NCI-H748 treated with DMSO at 0.1 percent for 48 hours (cell line): ENCODE data around the gene OR2V2.
"Not testable (repeated sequence)": the region's sequence is repeated elsewhere in the genome, so short reads cannot be mapped to it uniquely, and the experiment has no call there.

ENCODE experiments used
- DNase-seq: peaks from one replicate; lab custom pipeline; 2025; lab: John Stamatoyannopoulos, UW

OR2V2 gene

DNA sequence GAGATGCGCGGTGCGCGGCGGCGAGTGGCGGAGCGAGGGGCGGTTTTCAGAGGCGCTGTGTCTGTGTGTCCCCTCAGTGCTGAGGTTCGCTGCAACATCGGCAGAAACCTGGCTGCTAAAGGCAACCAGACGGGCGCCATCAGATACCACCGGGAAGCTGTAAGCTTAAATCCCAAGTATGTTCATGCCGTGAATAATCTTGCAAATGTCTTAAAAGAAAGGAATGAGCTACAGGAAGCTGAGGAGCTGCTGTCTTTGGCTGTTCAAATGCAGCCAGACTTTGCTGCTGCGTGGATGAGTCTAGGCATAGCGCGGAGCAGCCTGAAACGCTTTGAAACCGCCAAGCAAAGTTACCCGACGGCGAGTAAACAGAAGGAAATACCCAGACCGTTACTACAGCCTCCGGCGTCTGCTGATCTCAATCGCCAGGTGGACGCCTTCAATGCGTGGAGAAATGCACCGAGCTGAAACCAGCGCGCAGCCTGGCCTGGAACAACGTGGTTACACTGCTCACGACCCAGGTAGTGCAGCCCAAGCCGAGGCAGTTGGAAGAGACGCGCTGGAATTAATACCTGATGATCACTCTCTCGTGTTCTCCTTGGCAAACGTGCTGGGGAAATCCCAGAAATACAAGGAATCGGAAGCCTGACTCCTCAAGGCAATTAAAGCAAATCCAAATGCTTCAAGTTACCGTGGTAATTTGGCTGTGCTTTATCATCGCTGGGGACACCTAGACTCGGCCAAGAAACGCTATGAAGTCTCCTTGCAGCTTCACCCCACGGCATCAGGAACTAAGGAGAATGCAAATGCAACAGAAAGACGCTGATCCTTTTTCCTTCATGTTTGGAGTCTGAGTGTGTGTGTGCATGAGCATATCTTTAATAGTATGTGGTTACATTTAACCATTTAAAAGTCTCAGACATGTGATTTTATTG lies 32.3 kb upstream of the OR2V2 start:
- DNase-seq, result no peak

DNA sequence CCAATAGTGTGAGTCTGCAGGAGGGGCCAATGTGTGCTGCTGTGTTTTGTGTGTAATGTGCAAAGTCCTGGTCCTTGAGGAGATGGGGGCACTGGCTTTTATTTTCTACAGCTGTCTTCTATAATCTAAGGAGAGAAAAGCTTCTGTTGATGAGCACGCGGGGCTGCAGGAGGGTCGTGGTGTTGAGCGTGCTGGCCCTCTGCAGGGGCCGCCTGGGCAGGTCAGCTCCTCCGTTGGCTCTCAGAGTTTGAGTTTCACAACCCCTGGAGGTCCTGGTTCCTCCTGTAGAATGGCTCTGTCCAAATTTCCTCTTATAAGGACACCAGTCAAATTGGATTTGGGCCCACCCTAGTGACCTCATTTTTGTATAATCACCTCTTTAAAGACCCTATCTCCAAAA lies 29.0 kb upstream of the OR2V2 start:
- DNase-seq, result no peak

DNA sequence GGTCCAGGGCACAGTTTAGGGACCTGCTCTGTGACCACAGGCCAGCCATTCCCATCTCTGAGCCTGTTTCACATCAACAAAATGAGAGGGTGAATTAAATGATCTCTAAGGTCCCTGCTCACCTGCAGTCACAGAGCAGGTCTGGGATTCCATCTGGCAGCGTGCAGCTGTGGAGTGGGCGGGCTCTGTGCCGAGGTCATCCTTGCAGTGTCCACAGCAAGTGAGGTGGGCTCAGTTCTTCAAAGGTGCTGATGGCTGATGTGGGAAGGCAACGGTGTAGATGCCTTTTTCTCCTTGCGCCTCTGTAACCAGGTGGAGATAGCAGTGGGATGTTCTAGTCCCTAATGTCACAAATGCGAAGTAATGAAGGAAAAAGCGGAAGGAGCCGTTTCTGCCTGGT lies 28.3 kb upstream of the OR2V2 start:
- DNase-seq, result no peak

DNA sequence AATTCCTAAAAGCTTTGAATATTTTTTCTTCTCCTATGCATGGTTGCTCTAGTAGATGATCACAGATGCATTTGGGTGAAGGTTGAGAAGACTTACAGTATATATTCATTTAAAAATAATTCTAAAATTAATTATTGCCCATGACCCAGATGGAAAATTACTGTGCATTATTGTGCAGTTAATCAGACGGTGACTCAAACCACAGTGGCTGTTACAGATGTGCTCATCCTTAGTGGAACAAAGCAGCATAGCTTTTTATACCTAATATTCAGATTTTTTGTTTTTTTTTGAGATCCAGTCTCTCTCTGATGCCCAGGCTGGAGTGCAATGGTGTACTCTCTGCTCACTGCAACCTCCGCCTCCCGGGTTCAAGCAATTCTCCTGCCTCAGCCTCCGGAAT lies 27.1 kb upstream of the OR2V2 start:
- no peak for DNase-seq

DNA sequence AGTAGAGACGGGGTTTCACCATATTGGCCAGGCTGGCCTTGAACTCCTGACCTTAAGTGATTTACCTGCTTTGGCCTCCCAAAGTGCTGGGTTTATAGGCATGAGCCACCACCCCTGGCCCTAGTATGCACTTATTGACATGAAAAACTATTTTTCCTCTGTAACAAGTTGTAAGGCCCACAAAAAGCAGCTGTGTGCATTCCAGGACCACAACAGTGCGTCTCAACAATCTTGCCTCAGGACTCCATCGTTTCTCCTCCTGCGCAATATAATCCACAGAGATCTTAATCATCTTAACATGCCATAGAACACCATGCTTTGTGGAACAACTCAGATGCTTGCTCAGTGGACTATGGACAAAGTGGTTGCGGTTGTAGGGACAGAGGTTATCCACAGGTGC lies 26.6 kb upstream of the OR2V2 start:
- no peak for DNase-seq

DNA sequence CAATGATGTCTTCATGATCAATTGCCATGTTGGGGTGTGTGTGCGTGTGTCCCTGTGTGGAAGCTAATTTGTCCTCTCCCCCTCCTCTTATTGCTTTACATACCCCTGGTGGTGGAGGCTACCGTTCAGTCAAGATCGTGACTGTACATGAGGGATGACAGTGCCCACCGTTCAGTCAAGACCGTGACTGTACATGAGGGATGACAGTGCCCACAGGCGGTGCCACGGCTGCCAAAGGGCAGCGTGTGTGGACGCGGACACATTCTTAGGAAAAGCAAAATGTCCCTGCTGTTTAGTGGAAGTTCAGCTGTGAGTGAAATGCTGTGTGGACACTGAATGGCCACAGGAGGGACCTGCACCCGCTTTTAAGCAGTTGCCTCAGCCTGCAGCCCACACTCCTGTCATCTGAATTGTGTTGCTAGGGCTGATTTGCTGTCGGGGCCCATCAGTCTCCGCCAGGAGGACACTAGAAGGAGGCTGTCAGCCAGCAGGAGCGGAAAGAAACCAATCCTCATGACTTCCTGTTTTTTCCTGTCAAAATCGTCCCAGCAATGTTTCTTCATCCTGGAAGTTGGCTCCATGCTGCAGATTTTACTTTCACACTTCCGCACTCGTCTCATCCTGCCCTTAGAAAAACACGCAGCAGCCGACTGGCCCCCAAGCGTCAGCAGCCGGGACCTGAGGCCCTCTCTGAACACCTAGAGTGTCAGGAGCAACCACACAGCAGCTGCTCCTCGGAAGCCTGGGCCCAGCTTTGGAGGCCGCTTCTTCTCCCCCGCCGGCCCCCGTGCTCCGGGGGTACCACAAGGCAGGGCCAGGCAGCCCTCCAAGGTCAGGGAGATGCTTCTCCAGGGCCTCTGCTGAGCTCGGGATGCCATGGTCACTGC lies 25.5 kb upstream of the OR2V2 start:
- no peak for DNase-seq

DNA sequence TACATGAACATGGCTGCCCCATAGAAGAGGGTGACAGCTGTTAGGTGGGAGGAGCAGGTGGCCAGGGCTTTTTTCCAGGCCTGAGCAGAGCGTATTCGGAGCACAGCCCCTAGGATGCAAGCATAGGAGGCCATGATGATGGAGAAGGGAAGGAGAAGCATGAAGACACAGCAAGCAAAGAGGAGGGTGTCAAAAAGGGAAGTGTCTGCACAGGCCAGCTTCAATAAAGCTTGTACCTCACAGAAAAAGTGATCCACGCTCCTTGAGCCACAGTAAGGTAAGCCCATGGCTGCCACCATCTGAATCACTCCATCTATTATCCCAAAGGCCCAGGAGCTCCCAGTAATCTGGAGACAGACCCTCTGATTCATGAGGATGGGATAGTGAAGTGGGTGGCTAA lies 22.9 kb upstream of the OR2V2 start:
- no peak for DNase-seq

DNA sequence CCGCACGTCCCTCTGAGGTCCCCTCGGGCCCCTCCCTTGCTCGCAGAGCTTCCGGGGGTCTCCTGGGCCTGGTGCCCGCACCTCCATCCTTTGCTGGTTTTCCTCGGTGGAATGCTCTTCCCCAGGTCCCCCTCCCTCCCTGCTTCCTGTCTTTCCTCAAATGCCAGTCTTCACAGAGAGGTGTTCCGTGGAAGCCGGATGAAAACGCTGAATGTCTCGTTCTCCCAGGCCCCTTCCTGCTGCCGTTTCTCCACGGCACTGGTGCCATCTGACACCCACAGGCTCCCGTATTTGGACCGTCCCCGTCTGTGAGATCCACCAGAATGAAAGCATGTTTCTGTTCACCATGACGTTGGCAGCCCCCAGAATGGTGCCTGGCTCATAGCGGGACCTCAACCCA lies 20.5 kb upstream of the OR2V2 start:
- DNase-seq, result no peak

DNA sequence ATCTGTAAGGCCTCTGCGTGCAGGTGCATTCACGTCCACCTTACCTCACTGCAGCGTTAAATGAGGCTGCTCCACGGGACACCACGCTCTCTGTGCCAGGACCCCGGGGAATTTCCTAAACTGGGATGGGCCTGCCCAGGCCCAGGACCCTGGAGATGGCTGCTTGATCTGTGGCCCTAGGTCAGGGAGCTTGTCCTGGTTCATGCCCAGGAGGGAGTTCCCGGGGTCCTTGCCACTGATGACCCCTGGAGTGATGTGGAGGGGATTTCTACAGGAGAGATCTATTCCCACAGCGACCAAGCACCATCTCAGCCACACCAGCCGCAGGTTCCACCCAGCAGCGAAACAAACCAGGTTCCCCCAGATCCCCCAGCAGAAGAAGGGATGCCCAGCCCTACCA lies 19.9 kb upstream of the OR2V2 start:
- no peak for DNase-seq

DNA sequence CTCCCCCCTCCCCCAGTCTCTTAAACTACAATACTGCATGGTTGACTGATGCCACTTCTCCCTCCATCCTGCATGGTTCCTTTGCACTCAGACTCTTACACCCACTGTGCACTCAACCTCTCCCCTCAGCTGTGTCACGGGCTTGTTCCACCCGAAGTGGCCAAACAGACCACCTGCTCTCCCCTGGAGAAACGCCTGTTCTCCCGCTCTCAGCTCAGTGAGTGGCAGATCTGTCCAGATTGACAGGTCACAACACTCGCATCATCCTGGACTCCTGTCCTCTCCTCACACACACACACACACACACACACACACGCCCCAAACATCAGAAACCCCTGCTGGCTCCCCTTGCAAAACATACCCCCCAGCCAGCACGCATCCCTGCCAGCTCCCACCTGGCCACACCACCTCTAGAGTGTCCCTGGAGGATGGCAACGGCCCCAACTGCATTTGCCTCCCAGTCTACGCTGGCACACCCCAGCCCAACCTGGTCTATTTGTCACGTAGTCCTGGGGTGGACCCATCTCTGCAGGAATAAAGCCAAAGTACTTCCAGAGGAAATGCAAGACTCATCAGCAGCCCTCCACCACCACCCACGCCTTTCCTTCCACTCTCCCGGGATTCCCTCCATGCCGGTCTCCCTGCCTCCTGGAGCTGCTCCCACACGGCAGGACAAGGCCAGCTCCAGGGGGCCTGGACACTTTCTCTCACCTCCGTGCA lies 19.3 kb upstream of the OR2V2 start:
- no peak for DNase-seq

DNA sequence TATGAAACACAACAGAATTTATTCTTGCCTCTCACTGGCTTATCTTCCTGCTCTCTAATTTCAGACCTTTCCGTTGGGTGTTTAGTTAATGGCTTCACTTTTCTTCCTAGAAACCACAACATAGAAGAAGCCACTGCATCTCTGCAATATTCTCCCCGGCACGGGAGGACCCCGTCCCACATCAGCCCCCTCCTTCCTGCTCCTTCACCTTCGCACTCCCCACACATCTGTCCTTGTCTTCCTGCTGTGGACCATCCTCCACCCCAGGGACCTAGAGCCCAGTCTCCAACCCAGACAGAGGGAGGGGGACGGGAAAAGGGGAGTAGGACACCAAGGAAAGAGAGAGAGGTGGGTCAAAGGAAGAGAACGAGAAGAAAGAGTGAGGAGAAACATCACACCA lies 17.8 kb upstream of the OR2V2 start:
- DNase-seq, result no peak

DNA sequence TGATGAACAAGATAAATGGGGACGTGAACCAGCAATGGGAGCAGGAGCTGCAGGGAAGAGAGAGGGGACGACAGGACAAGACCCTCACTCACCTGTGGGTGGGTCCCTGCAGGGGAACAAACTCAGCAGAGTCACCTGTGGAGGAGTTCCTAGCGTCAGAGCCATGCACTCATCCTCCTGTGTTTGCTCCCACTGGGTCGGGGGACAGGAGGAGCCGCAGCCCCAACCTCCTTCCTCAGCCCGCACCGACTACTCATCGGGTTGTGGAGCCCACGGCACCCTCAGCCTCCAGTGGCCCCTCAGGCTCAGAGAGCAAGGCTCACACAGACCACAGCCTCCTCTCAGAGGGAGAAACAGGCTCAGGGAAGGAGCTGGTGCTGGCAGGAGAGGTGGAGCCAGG lies 17.3 kb upstream of the OR2V2 start:
- not testable (repeated sequence) for DNase-seq

DNA sequence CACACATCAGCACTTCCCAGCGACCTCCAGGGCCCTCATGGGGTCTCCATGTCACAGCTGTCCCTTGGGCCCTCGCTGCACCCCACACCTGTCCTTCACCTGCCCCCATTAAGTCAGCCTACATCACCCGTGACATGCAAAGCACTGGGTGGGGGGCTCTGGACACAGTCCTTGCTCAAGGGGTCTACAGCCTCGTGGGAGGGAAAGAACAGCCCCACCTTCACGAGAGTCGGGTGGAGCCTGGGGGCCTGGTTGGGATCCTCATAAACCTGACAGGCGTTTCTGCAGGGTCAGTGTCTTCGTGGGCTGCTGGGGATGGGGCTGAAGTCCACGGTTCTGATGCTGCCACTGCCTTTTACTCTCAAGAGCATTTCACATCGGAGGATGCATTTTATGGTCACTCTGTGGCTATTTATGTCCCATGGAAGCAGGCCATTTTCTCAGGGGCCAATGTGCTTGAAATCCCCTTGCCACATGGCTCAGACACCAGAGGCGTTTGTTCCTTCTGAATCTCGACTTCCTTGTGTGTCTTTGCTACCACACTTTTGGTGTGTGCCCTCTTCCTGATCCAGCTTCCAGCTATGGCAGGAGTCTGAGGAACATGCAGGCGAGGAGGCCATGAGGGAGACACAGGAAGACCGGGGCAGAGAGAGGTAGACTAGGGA lies 16.4 kb upstream of the OR2V2 start, which contains the start of gene OR2V1:
OR2V1 (minus strand) TSS at position 338 of the 665 bp plus-strand sequence. CDS start 5,865 bp downstream, outside the sequence.
- DNase-seq, result no peak

DNA sequence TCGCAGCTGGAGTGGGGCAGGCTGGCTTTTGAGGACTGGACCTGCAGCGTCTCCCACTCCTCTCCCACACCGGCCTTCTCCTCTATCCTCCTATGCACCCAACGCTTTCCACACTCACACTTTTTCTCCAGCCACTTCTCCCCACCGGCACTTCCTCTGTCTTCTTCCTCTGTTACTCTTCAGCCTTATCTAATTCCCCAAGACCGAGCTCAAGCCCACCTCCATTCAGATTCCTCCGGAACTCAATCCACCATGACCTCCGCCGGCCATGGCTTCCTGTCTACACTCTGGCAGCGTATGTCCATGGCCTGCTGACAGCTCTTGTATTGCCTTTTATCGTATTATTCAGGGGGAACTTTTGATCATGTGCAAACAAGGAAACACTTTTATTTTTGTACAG lies 15.9 kb upstream of the OR2V2 start:
- DNase-seq, result no peak

DNA sequence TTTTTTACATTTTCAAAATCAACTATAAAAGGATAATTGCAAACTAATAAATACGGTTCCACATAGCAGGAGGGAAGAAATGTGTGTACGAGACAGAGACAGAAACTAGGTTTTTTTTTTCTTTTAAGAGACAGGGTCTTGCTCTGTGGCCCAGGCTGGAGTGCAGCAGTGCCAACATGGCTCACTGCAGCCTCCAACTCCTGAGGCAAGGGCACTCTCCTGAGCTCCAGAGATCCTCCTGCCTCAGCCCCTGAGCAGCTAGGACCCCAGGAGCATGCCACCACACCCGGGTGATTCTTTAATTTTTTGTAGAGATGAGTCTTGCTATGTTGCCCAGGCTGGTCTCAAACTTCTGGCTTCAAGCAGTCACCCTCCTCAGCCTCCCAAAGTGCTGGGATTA lies 14.3 kb upstream of the OR2V2 start:
- DNase-seq, result no peak

DNA sequence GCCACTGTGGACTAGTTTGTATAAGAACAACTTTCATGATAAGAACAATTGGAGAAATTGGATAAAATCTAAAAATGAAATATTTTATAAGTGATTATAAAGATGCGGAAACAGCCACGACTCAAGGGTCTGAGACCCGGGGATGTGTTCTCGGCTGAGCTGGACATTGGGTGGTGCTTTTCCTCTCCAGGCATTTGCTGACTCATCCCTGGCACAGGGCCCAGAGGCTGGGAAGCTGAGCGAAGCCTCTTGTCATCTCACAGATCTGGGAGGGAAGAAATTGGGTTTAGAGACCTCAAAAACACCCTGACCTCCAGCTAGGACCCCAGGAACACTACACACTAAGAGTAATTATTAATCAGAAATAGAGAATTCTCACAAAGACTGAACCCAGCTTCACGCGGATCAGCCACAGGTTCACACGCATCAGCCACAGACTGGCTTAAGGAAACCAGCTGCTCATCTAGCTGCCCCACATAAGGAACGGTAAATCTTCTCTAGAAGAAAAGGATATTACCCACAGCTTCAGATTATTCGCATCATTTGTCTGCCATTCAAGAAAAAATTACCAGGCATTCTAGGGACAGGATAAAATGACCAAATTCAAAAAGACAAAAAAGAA lies 13.7 kb upstream of the OR2V2 start:
- DNase-seq, result no peak

DNA sequence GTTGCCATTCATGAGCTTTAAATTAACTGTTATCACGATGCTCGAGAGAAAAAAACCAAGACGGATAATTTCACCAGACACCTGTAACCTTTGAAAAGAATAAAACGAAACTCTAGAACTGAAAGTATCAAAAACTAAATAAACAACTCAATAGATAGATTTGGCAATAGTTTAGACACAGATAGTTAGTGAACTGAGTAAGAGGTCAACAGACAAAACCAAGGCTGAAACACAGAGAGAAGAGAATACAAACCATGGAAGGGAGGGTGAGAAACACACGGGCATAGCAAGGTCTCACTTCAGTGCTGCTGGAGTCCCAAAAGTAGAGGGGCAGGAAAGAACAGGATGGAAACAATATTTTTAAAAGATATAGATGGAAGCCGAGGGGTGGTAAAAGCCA lies 13.1 kb upstream of the OR2V2 start:
- DNase-seq, result no peak

DNA sequence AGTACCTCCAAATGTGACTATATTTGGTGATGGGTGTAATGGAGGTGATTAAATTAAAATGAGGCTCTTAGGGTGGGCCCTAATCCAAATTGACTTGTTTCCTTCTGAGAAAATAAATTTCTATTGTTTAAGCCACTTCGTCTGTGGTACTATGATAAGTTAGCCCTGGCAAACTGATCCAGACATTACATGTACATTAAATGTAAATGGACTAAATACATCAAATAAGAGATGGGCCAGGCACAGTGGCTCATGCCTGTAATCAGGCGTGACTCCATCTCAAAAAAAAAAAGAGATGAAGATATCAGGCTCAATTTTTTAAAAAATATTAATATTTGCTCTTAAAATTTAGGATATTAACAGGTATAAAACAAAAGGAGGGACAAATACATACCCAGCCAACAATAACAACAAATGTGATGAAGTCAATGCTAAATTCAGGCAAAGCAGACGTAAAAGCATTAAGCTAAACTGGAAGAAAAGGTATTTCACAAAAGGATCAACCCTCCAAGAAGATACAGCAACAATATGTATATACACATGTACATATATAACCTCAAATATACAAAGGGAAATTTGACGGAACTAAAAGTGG lies 10.9 kb upstream of the OR2V2 start:
- DNase-seq, result no peak

DNA sequence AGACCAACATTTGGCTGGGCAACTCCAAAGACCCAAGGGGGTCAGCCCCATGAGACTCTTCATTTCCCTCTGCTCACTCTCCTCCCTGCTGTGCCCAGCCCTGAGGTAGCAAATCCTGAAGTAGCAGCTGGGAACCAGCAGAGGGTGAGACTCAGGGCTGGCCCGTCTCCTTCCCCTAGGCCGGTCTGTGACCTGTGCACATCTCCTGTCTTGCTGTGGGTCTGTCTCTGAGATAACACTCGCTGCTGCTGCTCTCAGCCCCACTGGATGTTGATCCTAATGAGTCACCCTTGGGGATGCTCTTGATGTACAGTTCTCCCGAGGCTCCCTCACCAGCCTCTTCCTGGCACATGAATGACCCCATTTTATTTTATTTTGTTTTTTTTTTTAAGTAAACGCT lies 9.1 kb upstream of the OR2V2 start:
- DNase-seq, result no peak

DNA sequence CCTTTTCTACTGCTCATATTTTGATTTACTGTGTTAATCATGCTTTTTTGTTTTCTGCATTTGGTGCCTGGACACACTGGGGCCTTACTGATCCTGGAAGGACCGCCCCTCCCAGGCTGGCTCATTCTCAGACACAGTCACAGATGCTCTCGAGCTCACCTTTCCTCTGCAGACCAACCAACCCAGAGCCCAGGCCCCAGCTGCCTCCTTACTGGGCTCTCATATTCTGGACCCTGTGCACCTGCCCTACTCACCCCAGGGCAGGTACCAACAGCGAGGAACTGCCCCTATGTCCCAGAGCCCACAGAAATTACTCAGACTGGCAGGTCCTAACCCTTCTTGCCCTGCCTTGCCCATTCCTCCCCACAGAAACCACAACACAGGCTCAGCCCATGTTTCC lies 6.6 kb upstream of the OR2V2 start:
- DNase-seq, result no peak

DNA sequence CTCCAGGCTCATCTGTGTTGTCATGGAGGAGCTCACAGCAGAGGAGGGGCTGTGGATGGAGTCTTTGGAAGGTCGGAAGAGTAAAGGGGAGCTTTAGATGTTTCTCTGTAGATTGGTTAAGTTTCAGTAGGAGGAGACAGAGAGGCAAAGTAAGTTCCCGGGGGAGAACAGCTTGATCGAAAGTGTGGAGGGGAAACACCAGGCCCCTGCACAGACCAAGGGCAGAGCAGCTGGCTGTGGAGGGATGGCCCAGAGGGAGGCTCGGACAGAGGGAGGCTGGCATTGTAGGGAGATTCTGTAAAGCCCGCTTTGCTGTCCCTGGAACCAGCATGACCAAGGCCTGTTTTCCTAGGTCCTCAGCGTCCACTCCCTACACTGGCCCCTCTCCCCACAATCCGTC lies 5.3 kb upstream of the OR2V2 start:
- no peak for DNase-seq
